Activated naive CD4-positive, alpha-beta T cell treated with anti-CD3 and anti-CD28 coated beads, Interleukin-2, amount 50 U/mL, for 16 hours (primary cell): ENCODE measurements around the gene NCBP3.
"Not testable (repeated sequence)": the region's sequence is repeated elsewhere in the genome, so short reads cannot be mapped to it uniquely, and the experiment has no call there.

Source experiments
- DNase-seq: peaks from one replicate; pipeline ENCODE4 v3.0.0-alpha.2; 2020

The NCBP3 gene

DNA sequence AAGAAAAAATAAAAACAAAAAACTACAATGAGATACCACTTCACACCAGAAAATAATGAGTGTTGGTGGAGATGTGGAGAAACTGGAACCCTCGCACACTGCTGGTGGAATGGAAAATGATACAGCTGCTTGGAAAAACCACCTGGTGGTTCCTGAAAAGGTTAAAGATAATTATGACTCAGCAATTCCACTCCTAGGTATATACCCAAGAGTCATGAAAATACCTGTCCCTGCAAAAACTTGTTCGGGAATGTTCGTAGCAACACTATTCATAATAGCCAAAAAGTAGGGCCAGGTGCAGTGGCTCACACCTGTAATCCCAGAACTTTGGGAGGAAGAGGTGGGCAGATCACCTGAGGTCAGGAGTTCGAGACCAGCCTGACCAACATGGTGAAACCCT, 36.9 kb downstream of the NCBP3 start:
- no peak for DNase-seq

DNA sequence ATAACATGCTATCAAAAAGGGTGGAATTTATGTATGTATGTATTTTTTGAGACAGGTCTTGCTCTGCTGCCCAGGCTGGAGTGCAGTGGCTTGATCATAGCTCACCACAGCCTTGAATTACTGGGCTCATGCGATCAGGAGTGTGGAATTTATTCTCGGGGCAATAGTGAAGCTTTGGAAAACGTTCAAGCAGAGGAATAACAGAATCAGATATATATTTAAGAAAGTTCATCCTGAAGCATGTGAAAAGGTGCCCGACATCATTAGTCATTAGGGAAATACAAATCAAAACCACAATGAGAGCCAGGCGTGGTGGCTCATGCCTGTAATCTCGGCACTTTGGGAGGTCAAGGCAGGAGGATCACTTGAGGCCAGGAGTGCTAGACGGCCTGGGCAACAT, 37.3 kb downstream of the NCBP3 start:
- no peak for DNase-seq

DNA sequence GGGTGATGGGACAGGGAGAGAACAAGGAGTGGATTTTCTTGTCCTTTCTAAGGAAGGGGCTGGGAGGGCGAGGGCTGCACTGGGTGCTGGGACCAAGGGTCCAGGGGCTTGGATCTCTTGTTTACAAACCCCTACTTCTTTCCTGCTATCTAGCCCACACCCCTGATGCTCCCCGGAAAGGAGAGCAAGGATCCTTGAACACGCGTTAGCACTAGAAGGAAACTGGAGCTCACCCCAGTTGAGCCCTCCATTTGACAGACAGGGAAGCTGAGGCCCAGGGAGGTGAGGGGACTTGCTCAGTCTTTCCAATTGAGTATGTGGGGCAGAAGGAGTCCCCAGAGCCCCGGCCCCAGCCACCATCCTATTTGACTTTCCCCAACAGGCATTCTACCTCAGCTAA, 40.5 kb downstream of the NCBP3 start:
- no peak for DNase-seq

DNA sequence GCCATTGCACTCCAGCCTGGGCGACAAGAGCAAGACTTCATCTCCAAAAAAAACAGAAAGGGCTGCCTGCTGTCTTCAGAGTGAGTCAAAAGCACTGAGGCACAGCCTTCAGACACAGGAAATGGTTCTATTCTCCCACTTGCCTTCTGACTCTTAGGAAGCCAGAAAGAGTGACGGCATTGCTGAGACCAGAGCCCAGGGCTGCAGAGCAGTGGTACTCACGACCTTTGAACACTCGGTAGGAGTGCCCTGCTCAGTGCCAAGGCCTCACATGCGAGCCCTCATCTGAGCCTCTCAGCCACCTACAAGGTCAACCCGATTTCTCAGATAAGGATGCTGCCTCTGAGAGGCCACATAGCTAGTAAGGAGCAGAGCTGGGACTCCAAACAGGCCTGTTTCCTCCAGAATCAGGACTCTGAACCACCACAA, 41.5 kb downstream of the NCBP3 start:
- no peak for DNase-seq

DNA sequence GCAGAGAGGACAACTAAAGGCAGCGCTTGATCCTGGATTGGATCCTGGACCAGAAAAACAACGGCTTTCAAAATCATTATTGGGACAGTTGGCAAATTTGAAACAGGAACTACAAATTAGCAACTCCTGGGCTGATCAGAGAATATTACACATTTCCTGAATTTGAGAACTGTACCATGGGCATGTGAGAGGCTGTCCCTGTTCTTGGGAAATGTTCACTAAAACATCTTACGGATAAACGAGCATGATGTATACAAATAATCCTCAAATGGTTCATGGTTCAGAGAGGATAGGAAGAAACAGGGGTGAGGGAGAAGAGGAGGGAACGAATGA, 42.8 kb downstream of the NCBP3 start:
- no peak for DNase-seq

DNA sequence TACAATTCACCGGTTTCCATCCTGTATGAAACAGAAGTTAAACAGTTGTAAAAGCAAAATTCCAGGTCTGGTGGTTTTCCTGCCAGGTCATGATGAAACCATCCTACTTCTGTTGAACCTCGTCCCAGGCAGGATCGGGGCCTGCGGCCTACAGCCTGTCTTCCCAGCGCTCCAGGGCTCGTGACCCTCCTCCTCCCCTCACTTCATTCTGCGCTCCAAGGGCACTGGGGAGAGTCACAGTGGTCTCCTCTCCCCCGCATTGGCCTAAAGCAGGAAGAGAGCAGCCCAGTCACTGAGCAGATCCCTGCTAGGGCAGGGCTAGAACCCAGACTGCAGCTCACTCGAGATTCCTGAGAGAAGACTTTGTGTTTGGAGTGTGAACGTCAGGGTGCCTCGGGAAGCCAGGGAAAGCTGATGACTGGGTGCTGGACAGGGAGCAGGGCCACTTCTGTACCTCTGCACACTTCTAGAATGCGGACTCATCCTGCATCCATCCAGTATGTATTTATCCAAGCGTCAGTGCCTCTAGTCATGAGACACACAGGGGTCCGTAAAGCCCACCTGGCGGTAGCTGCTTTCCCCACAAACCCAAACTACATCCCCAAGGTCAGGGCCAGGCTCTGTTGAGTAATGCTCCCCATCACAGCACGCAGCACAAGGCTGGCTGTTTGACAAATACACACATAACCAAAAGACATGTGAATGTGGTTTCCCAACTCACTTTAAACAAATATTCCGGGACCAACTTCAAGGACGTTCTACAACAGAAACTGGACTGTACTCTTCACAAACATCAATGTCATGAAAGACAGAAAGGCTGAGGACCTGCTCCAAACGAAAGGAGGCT, 43.4 kb downstream of the NCBP3 start:
- no peak for DNase-seq

DNA sequence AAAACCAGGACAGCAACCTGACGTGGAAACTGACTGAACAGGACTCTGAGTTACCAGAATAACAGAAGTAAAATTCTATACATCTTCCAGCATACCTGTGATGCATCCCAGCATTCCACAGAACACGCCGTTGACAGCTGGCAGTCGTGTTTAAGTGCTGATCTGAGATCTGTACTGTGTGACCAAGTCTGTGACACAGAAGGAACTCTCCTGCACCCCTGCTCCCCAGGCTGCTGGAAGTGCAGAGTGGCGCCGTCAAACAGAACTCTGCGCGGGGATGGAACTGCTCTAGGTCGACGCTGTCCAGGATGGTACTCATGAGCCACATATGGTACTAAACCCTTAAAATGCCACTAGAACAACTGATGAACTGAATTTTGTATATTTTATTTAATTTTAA, 44.3 kb downstream of the NCBP3 start:
- DNase-seq = no peak

DNA sequence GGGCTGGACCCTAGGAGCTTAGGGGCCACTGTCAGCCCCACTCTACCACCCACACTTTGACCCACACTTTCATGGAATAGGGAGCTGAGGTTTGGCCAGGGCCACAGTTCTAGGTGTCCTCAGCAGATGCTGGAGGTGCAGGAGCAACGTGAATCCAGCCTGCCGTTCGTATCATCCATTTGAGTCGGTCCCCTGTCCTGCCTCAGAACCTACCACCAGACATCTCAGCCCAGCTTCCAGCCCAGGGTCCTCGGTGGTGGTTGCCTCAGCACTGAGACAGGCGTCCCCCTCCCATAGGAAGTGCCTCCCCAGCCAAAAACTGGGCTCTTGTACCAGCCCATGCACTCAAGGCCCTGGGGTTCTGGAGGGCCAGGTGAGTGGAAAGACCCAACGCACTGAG, 44.7 kb downstream of the NCBP3 start:
- DNase-seq = no peak

DNA sequence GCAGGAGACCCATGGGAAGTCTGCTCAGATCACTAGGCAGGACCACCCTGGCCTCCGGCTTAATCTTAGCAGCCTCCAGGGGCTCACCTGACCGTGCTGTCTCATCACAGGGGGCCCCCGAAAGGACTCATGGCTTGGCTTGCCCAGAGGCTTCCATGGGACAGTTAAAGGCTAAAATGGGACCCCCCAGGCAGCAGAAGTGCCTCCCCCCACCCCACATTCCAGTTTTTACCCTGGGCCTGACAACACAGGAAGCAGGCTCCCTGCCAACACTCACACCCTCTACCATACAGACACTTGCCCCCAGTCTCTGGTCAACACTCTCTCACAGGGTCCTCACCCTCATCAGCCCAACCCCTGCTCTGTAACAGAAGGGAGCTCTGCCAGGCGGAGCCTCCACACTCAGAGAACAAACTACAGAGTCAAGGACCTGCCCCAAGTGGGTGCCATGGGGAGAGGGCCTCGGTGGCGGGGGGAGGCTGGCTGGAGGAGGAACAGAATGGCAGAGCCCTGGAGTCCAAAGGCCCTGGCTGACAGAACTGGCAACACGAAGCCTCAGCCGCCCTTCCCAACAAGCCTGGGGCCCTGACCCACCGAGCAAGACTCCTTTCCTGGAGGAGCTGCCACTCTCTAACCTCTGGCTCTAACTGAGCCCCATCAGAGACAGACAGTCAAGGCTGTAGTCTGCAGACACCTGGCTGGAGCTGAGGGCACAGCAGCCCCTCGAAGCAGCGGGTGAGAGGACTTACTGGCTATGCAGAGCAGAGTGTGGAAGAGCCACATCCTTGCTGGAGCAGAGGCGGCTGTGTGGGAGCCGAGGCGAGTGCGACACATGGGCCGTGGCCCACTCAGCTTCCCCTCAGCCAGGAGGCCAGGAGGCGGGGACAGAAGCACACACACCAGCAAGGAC, 45.4 kb downstream of the NCBP3 start, which contains the start of gene ITGAE:
Gene ITGAE, minus strand, starts transcription at position 827 of the 910 bp plus-strand sequence. Its CDS starts 44 bp downstream, at position 783.
- no peak for DNase-seq

DNA sequence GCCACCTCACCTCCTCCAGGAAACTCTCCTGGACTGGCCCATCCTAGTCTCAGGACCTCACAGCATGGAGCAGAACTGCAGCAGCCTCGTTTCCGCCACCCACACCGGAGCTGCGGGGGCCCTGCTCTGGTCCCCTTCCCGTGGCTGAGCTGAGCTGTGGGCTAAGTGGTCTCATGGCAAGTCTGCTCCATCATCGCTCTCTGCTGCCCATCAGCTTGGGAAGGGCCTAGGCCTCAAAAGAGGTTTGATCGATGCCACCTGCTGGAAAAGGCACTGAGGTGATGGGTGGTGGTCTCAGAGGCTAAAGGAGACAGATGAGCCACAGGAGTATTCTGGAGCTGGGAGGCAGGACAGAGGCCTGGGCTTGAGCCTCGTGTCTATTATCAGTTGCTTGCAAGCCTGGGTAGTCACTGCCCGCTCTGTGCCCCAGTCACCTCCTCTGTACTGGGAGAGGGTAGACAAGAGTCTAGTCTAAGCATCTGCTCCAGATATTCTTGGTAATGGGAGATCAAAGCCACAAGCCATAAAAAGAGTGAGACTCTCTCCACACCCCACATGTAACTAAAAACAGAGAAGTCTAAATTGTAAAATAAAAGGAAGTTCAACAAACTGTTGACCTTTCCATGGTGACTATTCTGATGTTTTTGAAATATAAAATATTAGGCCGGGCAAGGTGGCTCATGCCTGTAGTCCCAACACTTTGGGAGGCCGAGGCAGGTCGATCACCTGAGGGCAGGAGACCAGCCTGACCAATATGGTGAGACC, 46.7 kb downstream of the NCBP3 start:
- DNase-seq = no peak

DNA sequence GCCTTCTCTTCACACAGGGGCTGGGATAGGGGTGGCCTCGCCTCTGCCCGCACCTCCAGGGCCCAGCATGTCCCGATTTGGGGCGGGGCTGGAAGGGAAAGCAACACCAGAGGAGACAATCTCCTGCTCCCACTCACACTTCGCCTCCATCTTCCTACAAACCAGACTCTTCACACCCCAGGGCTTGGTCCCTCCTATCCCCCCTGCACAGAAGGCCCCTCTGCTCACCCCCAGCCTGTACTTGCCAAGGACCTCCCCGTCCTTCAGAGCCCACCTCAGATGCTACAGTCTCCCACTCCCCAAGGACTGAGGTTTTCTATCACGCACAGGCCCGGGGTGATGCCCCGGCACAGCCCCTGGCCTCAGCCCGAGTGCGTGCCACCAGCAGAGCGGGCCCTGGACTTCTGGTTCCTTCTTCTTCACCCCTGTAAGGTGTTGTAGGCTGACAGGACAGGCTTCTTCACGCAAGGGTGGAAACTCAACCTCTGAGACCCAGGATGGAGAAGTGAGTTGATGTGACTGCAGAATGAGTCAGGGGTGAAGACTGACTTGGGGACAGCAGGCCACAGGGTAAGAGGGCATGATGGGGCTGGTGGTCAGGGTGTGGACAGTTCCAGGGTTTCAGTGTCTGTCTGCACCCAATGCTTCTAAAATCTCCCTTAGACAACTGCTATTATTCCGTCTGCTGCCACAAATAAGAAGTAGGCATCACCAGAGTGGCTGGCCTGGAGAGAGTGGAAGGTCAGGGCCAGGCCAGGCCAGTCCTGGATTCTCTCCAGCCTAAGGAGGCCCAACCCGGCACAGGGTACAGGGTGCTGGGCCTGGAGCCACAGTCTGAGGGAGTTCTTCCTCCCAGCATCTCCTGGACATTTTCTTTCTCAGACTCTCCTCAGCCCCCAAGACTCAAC, 47.5 kb downstream of the NCBP3 start:
- DNase-seq = no peak

DNA sequence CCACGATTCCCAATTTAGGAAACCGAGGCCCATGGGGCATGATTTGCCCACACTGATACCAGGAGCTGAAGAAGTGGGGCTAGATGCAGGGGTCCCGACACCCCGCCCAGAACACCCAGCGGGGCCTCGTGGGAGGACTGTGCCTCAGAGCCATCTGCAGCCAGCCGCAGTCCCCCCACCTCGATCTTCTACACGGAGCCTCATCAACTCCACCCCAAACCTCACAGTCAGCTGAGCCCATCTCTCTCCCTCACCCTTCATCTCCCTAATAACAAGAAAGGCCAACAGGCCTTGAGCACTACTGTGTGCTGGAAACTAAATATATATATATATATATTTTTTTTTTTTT, 49.2 kb downstream of the NCBP3 start:
- DNase-seq = no peak

DNA sequence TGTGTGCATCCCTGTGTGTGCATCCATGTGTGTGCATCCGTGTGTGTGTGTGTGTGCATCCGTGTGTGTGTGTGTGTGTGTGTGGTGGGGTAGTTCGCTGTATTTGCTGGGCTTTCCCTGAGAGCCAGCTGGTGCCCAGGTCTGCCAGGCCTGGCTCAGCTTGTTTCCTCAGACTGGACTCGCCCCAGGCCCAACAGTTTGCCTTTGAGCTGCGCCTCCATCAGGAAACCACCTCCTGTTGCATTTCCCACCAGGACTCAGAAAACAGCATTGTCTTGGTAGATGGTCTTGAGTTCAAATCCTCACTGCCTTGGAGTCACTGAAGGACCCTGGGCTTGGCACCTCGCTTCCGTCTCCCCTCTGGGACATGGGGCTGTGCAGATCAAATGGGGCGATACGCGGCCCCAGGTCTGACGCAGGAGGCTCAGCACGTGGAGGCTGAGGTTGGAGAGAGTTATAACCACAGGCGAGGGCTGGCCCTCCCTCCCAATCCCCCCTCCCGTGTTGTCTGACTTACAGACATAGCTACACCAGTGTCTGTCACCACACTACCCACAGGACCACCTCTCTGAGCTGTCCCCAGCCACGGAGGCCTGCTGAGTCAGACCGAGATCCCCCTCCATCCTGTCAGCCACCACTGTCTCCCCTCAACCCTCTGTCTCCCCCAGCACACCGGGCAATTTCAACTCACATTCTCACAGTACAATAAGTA, 49.8 kb downstream of the NCBP3 start:
- no peak for DNase-seq

DNA sequence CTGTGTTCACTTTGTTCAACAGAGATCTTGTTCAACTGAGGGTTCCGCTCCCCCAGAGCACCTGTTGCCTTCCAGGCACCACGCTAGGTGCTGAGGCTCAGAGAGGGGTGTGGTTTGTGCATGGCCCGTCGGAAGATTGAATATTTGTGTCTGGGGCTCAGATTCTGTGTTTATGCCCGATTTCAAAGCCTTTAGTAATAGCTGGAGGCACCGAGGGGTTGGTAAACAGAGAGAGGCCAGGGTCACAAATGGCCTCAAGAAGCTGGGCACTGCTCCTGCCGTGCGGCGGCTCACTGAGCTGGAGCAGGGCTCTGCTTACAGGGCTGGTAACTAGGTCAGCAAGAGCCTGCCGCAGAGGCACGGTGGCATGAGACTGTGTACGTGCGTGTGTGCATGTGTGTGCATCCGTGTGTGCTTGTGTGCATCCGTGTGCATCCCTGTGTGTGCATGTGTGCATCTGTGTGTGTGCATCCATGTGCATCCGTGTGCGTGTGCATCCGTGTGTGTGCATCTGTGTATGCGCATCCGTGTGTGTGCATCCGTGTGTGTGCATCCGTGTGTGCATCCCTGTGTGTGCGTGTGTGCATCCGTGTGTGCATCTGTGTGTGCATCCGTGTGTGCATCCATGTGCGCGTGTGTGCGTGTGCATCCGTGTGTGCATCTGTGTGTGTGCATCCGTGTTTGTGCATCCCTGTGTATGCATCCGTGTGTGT, 50.5 kb downstream of the NCBP3 start:
- DNase-seq = no peak

DNA sequence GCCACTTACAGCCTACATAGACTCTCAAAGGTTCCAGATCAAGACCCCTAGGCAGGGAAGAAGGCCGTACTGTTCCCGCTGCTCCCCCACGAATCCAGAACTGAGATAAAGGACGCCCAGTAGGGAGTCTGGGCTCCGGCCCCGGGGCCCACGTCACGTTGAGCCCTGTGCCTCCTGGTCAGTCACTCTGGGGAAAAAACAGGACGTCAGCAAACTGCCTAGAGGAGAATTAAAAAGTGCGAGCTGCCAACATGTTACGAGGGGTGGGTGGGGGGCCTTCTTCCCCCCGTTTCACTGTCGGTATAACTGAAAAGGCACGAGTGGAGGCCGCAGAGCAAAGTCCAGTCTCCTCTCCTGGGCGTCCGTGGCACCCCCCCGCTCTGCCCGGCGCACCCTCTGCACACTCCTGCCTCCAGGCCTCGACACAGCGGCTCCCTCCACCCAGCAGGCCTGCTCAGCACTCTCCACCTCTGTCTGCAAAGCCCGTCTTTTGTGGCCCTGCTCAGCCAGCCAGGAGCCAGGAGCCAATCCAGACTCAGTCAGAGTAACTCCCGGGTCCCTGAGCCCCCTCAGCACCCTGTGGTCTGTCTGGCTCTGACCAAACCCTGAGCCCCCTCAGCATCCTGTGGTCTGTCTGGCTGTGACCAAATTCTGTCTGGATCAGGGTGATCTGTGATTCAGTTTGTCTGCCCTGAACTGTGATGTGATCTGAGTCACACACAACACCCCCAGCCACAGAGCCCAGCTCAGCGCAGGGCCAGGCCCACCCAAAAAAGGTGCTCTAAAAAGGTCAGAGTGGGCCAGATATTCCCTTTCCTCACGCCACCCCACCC, 51.3 kb downstream of the NCBP3 start:
- DNase-seq = no peak

DNA sequence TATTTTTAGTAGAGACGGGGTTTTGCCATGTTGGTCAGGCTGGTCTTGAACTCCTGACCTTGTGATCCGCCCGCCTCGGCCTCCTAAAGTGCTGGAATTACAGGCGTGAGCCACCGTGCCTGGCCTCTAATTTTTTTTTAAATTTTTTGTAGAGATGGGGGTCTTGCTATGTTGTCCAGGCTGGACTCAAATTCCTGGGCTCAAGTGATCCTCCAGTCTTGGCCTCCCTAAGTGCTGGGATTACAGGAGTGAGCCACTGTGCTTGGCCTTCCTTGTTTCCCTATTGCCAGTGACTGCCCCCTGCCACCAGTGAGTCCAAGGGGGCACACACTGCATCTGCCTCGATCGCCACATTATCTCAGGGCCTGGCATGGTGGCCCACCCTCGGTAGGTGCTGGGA, 51.9 kb downstream of the NCBP3 start:
- not testable (repeated sequence) for DNase-seq

DNA sequence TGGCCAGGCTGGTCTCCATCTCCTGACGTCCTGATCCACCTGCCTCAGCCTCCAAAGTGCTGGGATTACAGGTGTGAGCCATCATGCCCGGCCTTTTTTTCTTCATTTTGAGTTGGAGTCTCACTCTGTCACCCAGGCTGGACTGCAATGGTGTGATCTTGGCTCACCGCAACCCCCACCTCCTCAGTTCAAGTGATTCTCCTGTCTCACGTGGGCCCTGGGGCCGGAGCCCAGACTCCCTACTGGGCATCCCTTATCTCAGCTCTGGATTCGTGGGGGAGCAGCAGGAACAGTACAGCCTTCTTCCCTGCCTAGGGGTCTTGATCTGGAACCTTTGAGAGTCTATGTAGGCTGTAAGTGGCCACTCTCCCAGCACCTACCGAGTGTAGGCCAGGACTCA, 52.8 kb downstream of the NCBP3 start:
- DNase-seq = not testable (repeated sequence)

DNA sequence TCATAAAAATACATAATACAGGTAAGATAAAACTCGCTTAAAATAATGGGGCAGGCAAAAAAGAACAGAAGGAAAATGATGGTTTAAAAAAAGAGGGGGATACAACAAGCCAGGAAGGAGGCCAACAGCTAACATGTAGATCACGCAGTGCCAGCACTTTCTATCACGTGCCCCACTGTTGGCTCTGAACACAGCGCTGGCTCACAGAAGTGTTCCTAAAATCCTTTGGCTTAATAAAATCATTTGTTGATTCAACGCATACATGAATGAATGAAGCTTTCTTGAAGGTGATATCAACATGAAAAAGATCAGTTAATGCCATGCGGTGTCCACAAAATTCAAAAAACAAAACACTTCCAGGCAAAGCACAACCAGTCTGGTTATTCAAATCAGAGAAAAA, 53.6 kb downstream of the NCBP3 start:
- no peak for DNase-seq

DNA sequence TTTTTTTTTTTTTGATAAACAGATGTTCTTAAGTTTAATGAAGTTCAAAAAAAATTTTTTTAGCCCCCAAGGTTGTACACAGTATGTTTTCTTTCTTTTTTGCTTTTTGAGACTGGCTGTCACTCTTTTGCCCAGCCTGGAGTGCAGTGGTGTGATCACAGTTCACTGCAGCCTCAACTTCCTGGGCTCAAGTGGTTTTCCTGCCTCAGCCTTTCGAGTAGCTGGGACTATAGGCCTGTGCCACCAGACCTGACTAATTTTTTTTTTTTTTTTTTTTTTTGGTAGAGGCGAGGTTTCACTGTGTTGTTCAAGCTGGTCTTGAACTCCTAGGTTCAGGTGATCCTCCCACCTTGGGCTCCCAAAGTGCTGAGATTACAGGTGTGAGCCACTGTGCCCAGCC, 57.8 kb downstream of the NCBP3 start:
- no peak for DNase-seq

DNA sequence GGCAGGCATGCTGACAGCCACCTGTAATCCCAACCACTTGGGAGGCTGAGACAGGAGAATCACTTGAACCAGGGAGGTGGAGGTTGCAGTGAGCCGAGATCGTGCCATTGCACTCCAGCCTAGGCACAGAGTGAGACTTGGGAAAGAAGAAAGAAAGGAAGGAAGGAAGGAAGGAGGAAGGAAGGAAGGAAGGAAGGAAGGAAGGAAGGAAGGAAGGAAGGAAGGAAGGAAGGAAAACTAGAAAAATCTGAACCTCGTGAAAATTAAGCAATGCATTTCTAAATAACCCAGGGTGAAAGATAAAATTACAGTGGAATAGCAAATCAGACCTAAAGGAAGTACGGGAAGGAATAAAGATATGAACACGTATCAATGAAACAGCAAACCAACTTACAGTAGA, 60.7 kb downstream of the NCBP3 start:
- DNase-seq = not testable (repeated sequence)
